ENCODE results near the gene GAS2L2.

The GAS2L2 gene

GRCh38 chr17:35784895-35785294 lies 31.9 kb upstream of the GAS2L2 start:
- no peak overlapping the region for H3K4me3 ChIP-seq (ENCODE audit: insufficient read length, low read depth)
- H3K9ac ChIP-seq (ENCODE audit: insufficient read length, low read depth), result no peak overlapping the region
- H3K27me3 ChIP-seq (ENCODE audit: insufficient read depth, insufficient read length), result no peaks in the 10 kb centered on the region
- TF ChIP-seq ZNF274 (IDR thresholded peaks at IDR 0.05; ENCODE audit: low read depth, low read length), result no peak
- no peak for TF ChIP-seq YY1 (IDR thresholded peaks at IDR 0.05; ENCODE audit: insufficient read depth, insufficient read length)
- no peak for TF ChIP-seq SUZ12 (IDR thresholded peaks at IDR 0.05; ENCODE audit: extremely low read depth, insufficient read depth, insufficient read length)
- H3K9me3 ChIP-seq (ENCODE audit: insufficient read depth, low read length), result no peaks in the 10 kb centered on the region
- H3K4me1 ChIP-seq (ENCODE audit: insufficient read depth, insufficient read length), result peaks cover 2% of the 10 kb centered on the region
- DNase-seq (ENCODE audit: low read depth, low spot score), result no peak
- H3K36me3 ChIP-seq (ENCODE audit: insufficient read depth, insufficient read length, low read length), result no peaks in the 10 kb centered on the region

DNA sequence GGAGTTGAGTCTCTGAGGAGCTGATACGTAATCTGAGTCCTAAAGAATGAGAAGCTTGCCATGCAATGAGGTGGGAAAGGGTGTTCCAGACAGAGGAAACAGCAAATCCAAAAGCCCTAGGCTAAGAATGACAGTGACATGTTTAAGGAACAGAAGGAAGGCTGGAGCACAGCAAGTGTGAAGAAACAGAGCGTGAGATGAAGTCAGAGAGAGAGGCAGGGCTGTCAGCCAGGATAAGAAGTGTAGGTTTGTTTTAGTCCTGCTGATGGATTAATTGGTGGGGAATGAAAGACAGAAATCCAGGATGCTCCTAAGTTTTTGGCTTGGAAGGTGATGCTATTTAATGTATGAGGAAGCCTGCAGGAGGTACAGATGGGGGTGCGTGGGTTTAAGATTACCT lies 27.9 kb upstream of the GAS2L2 start:
- H3K9me3 ChIP-seq (ENCODE audit: insufficient read depth, low read length), result no peaks in the 10 kb centered on the region
- peaks cover 4% of the 10 kb centered on the region for H3K4me1 ChIP-seq (ENCODE audit: insufficient read depth, insufficient read length)
- no peak overlapping the region for H3K9ac ChIP-seq (ENCODE audit: insufficient read length, low read depth)
- no peak for DNase-seq (ENCODE audit: low read depth, low spot score)
- H3K36me3 ChIP-seq (ENCODE audit: insufficient read depth, insufficient read length, low read length), result no peaks in the 10 kb centered on the region
- no peaks in the 10 kb centered on the region for H3K27me3 ChIP-seq (ENCODE audit: insufficient read depth, insufficient read length)
- no peak overlapping the region for H3K4me3 ChIP-seq (ENCODE audit: insufficient read length, low read depth)
- TF ChIP-seq ZNF274 (IDR thresholded peaks at IDR 0.05; ENCODE audit: low read depth, low read length), result no peak
- TF ChIP-seq SUZ12 (IDR thresholded peaks at IDR 0.05; ENCODE audit: extremely low read depth, insufficient read depth, insufficient read length), result no peak
- no peak for TF ChIP-seq YY1 (IDR thresholded peaks at IDR 0.05; ENCODE audit: insufficient read depth, insufficient read length)

GRCh38 chr17:35778641-35779196 lies 25.7 kb upstream of the GAS2L2 start:
- no peak overlapping the region for H3K9ac ChIP-seq (ENCODE audit: insufficient read length, low read depth)

DNA sequence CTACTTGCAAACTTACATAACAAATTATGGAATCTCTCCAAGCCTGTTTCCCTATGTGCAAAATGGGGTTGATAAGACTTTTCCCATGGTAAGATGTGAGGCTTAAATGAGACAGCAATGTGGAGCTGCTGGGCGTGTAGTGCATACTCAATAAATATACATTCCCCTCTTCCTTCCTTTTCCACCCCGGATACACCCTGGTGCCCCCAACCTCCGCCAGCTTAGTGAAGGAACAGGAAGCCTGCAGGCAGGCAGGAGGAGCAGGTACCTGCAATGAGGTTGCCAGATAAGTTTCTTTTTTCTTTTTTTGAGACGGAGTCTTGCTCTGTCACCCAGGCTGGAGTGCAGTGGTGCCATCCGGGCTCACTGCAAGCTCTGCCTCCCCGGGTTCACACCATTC lies 22.5 kb upstream of the GAS2L2 start:
- Histone ChIP-seq H3K9ac (ENCODE audit: insufficient read length, low read depth) (no peak overlapping the region), H3K4me1 (ENCODE audit: insufficient read depth, insufficient read length) (peaks cover 23% of the 10 kb centered on the region), H3K9me3 (ENCODE audit: insufficient read depth, low read length) (no peaks in the 10 kb centered on the region), H3K27me3 (ENCODE audit: insufficient read depth, insufficient read length) (no peaks in the 10 kb centered on the region), H3K36me3 (ENCODE audit: insufficient read depth, insufficient read length, low read length) (no peaks in the 10 kb centered on the region), H3K4me3 (ENCODE audit: insufficient read length, low read depth) (no peak overlapping the region)
- DNase-seq (ENCODE audit: low read depth, low spot score), result no peak
- TF ChIP-seq ZNF274 (IDR thresholded peaks at IDR 0.05; ENCODE audit: low read depth, low read length), result no peak

More at GRCh38 chr17:35778641-35779196, 25.7 kb upstream of the GAS2L2 start:
- H3K36me3 ChIP-seq (ENCODE audit: insufficient read depth, insufficient read length, low read length), result no peaks in the 10 kb centered on the region
- DNase-seq (ENCODE audit: low read depth, low spot score), result no peak
- H3K4me3 ChIP-seq (ENCODE audit: insufficient read length, low read depth), result no peak overlapping the region
- no peak for TF ChIP-seq YY1 (IDR thresholded peaks at IDR 0.05; ENCODE audit: insufficient read depth, insufficient read length)
- no peak for TF ChIP-seq ZNF274 (IDR thresholded peaks at IDR 0.05; ENCODE audit: low read depth, low read length)
- TF ChIP-seq SUZ12 (IDR thresholded peaks at IDR 0.05; ENCODE audit: extremely low read depth, insufficient read depth, insufficient read length), result no peak
- H3K4me1 ChIP-seq (ENCODE audit: insufficient read depth, insufficient read length), result peaks cover 18% of the 10 kb centered on the region
- no peaks in the 10 kb centered on the region for H3K27me3 ChIP-seq (ENCODE audit: insufficient read depth, insufficient read length)
- no peaks in the 10 kb centered on the region for H3K9me3 ChIP-seq (ENCODE audit: insufficient read depth, low read length)

- DNase-seq (ENCODE audit: low read depth, low spot score), result no peak
- Histone ChIP-seq H3K4me1 (ENCODE audit: insufficient read depth, insufficient read length) (peaks cover 23% of the 10 kb centered on the region), H3K27me3 (ENCODE audit: insufficient read depth, insufficient read length) (no peaks in the 10 kb centered on the region), H3K9ac (ENCODE audit: insufficient read length, low read depth) (no peak overlapping the region), H3K4me3 (ENCODE audit: insufficient read length, low read depth) (no peak overlapping the region), H3K9me3 (ENCODE audit: insufficient read depth, low read length) (no peaks in the 10 kb centered on the region; the same call in 1 of the 2 replicates), H3K36me3 (ENCODE audit: insufficient read depth, insufficient read length, low read length) (no peaks in the 10 kb centered on the region)
- TF ChIP-seq ZNF274 (IDR thresholded peaks at IDR 0.05; ENCODE audit: low read depth, low read length) (no peak), SUZ12 (IDR thresholded peaks at IDR 0.05; ENCODE audit: extremely low read depth, insufficient read depth, insufficient read length) (no peak), YY1 (IDR thresholded peaks at IDR 0.05; ENCODE audit: insufficient read depth, insufficient read length) (no peak)
These were observed 22.0 kb upstream of the GAS2L2 start for GRCh38 chr17:35775039-35775438.

GRCh38 chr17:35774499-35774898 lies 21.5 kb upstream of the GAS2L2 start:
- Histone ChIP-seq H3K4me3 (ENCODE audit: insufficient read length, low read depth) (no peak overlapping the region), H3K4me1 (ENCODE audit: insufficient read depth, insufficient read length) (peaks cover 23% of the 10 kb centered on the region), H3K9ac (ENCODE audit: insufficient read length, low read depth) (no peak overlapping the region), H3K27me3 (ENCODE audit: insufficient read depth, insufficient read length) (no peaks in the 10 kb centered on the region), H3K36me3 (ENCODE audit: insufficient read depth, insufficient read length, low read length) (no peaks in the 10 kb centered on the region), H3K9me3 (ENCODE audit: insufficient read depth, low read length) (no peaks in the 10 kb centered on the region; the same call in 1 of the 2 replicates)
- TF ChIP-seq ZNF274 (IDR thresholded peaks at IDR 0.05; ENCODE audit: low read depth, low read length), result no peak
- no peak for TF ChIP-seq YY1 (IDR thresholded peaks at IDR 0.05; ENCODE audit: insufficient read depth, insufficient read length)
- TF ChIP-seq SUZ12 (IDR thresholded peaks at IDR 0.05; ENCODE audit: extremely low read depth, insufficient read depth, insufficient read length), result no peak
- no peak for DNase-seq (ENCODE audit: low read depth, low spot score)

- TF ChIP-seq SUZ12 (IDR thresholded peaks at IDR 0.05; ENCODE audit: extremely low read depth, insufficient read depth, insufficient read length) (no peak), ZNF274 (IDR thresholded peaks at IDR 0.05; ENCODE audit: low read depth, low read length) (no peak), YY1 (IDR thresholded peaks at IDR 0.05; ENCODE audit: insufficient read depth, insufficient read length) (no peak)
- Histone ChIP-seq H3K36me3 (ENCODE audit: insufficient read depth, insufficient read length, low read length) (no peaks in the 10 kb centered on the region), H3K9ac (ENCODE audit: insufficient read length, low read depth) (peak overlapping the region; percentile 8)
These were observed 20.8 kb upstream of the GAS2L2 start for GRCh38 chr17:35773679-35774425.

More at GRCh38 chr17:35773679-35774425, 20.8 kb upstream of the GAS2L2 start:
- Histone ChIP-seq H3K4me1 (ENCODE audit: insufficient read depth, insufficient read length) (peaks cover 23% of the 10 kb centered on the region), H3K27me3 (ENCODE audit: insufficient read depth, insufficient read length) (no peaks in the 10 kb centered on the region), H3K4me3 (ENCODE audit: insufficient read length, low read depth) (no peak overlapping the region), H3K9me3 (ENCODE audit: insufficient read depth, low read length) (no peaks in the 10 kb centered on the region; the same call in 1 of the 2 replicates)
- no peak for DNase-seq (ENCODE audit: low read depth, low spot score)
